Measurements from ENCODE around the gene ABCF2.

GRCh38 chr7:151174246-151175046 is 52.6 kb downstream of the ABCF2 start:
- TF ChIP-seq ELF1 (IDR thresholded peaks at IDR 0.05) (no peak), CTCF (IDR thresholded peaks at IDR 0.05) (no peak), EP300 (IDR thresholded peaks at IDR 0.05; ENCODE audit: borderline replicate concordance in 1 of 2, low read depth in 1 of 2, low read length in 1 of 2) (no peak), FOSL2 (IDR thresholded peaks at IDR 0.05; ENCODE audit: borderline replicate concordance, low read depth) (no peak), POLR2AphosphoS5 (IDR thresholded peaks at IDR 0.05; ENCODE audit: low read depth, low read length) (no peak), REST (IDR thresholded peaks at IDR 0.05; ENCODE audit: low read depth, low read length) (no peak), USF1 (IDR thresholded peaks at IDR 0.05; ENCODE audit: borderline replicate concordance, low read depth) (no peak), SIN3A (IDR thresholded peaks at IDR 0.05; ENCODE audit: borderline replicate concordance, low read depth, low read length) (no peak)

Measured in SK-N-SH (cell line).